Hippocampal formation (tissue), 2 donors: ENCODE results near the gene SYDE2.
A peak's percentile ranks its signal among the peaks of the same experiment; 100 is the strongest.
"Not testable (repeated sequence)": the region's sequence is repeated elsewhere in the genome, so short reads cannot be mapped to it uniquely, and the experiment has no call there.

Experiments used
- DNase-seq, 2 donors: peaks; one replicate each; lab custom pipeline; 2025; lab: John Stamatoyannopoulos, UW

Gene SYDE2

GRCh38 chr1:85200463-85201339, at the start of gene SYDE2:
SYDE2 (minus strand) TSS chr1:85201016; CDS start chr1:85200996, 20 bp downstream.
- peak in 1 of 2 donors; percentile 31 for DNase-seq

GRCh38 chr1:85249042-85249441, 48.2 kb upstream of the SYDE2 start:
- not testable (repeated sequence) for DNase-seq

GRCh38 chr1:85245891-85246290, 45.1 kb upstream of the SYDE2 start:
- DNase-seq: no peak

GRCh38 chr1:85245456-85245855, 44.6 kb upstream of the SYDE2 start:
- DNase-seq: no peak

- no peak for DNase-seq
These were observed 43.6 kb upstream of the SYDE2 start for GRCh38 chr1:85244271-85245061.

GRCh38 chr1:85243372-85243771, 42.6 kb upstream of the SYDE2 start:
- DNase-seq: no peak

GRCh38 chr1:85240643-85241042, 39.8 kb upstream of the SYDE2 start:
- no peak for DNase-seq

- DNase-seq: peak in 1 of 2 donors; percentile 7
These were observed 39.4 kb upstream of the SYDE2 start for GRCh38 chr1:85240174-85240601.

GRCh38 chr1:85237613-85238012, 36.8 kb upstream of the SYDE2 start:
- DNase-seq: no peak

- DNase-seq: no peak
These were observed 29.6 kb upstream of the SYDE2 start for GRCh38 chr1:85230305-85230977.

- no peak for DNase-seq
These were observed 28.8 kb upstream of the SYDE2 start for GRCh38 chr1:85229574-85230097.

GRCh38 chr1:85228972-85229371, 28.2 kb upstream of the SYDE2 start:
- no peak for DNase-seq

- no peak for DNase-seq
These were observed 25.0 kb upstream of the SYDE2 start for GRCh38 chr1:85225624-85226380.

- no peak for DNase-seq
These were observed 24.2 kb upstream of the SYDE2 start for GRCh38 chr1:85224734-85225623.

GRCh38 chr1:85224295-85224694, 23.5 kb upstream of the SYDE2 start:
- DNase-seq: no peak

GRCh38 chr1:85223334-85223733, 22.5 kb upstream of the SYDE2 start:
- DNase-seq: no peak

- DNase-seq: no peak
These were observed 20.0 kb upstream of the SYDE2 start for GRCh38 chr1:85220756-85221201.

GRCh38 chr1:85219853-85220610, 19.2 kb upstream of the SYDE2 start:
- no peak for DNase-seq

- DNase-seq: no peak
These were observed 15.9 kb upstream of the SYDE2 start for GRCh38 chr1:85216697-85217096.
